Measurements from ENCODE around the gene AMOTL1.

Gene AMOTL1

DNA sequence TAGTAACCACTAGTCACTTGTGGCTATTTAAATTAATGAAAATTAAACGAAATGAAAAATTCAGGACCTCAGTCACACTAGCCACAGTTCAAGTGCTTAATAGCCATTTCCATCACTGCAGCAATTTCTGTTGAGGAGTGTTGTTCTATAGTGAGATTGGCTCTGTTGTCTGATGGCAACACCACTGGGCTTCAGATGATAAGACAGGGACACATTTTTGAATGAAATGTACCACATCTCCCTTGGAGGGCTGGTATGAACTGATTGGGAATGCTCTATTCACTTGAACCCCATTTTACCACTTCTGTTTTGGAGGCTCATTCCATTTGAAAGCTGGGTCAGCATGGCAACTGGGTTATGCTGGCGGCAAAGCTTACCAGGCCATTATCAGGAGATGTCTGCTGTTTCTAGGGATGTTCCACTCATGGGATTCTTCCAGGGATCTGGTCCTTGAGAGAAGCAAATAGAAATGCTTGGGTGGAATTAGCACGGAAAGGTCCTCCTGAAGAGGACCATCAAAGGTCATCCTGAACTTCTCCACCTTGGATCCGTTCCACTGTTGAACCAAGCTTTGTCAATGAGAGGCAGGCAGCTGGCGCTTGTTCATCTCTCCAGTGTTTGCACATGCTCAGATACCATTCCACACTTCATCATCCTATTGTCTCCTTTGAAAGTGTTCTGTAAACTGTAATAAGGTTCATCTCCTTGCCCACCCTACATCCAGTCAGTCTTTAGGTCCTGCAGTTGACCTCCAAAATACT lies 7.6 kb downstream of the AMOTL1 start:
- ChIA-PET CTCF (interaction anchor here (0.7 to 2.3 kb wide), 8 partner anchors 10 to 270 kb away, joined by 3 to 22 read pairs (median 4); no protein-coding TSS in a partner anchor), POLR2A (interaction anchor here (1.3 kb wide), 1 partner anchor 19 kb away, joined by 5 read pairs; no protein-coding TSS in a partner anchor)
- DNase-seq (ENCODE audit: low read depth, low spot score), result no peak
- TF ChIP-seq, protein P1, sequence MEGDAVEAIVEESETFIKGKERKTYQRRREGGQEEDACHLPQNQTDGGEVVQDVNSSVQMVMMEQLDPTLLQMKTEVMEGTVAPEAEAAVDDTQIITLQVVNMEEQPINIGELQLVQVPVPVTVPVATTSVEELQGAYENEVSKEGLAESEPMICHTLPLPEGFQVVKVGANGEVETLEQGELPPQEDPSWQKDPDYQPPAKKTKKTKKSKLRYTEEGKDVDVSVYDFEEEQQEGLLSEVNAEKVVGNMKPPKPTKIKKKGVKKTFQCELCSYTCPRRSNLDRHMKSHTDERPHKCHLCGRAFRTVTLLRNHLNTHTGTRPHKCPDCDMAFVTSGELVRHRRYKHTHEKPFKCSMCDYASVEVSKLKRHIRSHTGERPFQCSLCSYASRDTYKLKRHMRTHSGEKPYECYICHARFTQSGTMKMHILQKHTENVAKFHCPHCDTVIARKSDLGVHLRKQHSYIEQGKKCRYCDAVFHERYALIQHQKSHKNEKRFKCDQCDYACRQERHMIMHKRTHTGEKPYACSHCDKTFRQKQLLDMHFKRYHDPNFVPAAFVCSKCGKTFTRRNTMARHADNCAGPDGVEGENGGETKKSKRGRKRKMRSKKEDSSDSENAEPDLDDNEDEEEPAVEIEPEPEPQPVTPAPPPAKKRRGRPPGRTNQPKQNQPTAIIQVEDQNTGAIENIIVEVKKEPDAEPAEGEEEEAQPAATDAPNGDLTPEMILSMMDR (IDR thresholded peaks at IDR 0.05; ENCODE audit: insufficient read depth, low read length, missing control alignments), result no peak
- H3K4me3 ChIP-seq (ENCODE audit: low read depth, low read length), result no peak overlapping the region

DNA sequence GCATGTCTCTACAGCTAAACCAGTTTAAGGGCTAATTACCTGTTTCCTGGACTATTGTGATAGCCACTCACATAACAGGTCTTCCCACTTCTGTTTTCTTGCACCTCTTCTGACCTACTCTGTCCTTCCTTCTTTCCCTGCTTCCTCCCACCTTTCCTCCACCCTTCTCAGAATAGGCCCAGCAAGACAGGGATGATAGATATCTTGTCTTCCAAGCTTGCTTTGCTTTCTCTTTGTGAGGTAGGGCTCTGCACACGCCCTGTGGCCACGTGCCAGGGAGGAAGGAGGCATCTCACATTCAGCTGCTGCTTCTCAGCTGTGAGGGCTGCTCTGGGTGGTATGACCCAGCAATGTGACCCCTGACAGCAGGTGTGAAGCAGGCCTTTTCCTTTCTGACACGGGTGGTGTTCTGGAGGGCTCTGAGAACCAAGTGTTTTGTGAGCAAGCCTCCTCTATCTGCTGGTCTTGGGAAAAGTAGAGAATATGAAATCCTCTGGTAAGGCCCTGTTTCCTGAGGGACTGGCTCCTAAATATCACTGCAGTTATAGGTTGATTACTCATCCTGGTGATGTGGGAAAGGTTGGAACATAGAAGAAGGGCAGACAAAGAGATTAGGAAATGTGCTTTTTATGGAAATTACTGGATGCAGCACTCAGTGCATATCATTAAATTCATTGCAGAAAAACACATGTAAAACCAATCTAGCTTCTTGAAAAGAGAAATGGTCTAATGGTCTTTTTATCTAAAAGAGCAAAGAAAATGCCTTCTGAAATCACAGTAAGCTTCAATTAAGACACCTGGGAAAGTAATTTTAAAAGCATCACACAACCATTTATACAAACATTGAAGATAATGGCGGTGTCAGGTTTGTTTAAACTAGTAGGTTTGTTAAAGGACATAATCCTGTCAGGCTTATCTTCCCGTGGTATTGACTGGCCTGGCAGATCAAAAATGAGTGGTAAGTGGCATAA lies 8.5 kb downstream of the AMOTL1 start:
- CTCF ChIA-PET, result interaction anchor here (0.8 to 2.3 kb wide), 4 partner anchors 9 to 154 kb away, joined by 3 to 10 read pairs (median 6); no protein-coding TSS in a partner anchor

DNA sequence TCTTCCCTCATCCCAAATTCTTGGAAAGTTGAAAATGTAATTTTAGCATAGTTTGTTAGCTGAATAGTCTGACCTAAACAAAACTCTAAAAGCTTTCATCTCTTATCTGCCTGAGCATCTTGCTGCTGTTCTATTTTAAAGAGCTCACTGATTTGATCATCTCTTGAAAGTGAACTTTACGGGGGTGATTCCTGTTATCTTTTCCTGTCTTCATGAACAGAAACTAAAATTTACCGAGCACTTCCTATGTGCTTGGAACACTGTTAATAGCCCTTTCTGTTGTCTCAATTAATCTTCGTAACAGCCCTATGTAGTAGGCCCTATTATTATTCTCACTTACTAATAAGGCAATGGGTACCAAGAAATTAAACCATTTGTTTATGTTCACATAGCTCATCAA lies 12.3 kb downstream of the AMOTL1 start:
- no peak overlapping the region for H3K4me3 ChIP-seq (ENCODE audit: low read depth, low read length)
- POLR2A ChIA-PET, result no interaction called here
- DNase-seq (ENCODE audit: low read depth, low spot score), result no peak
- CTCF ChIA-PET, result interaction anchor here (0.8 to 1.0 kb wide), 3 partner anchors 8 to 18 kb away, joined by 3 to 4 read pairs (median 3); no protein-coding TSS in a partner anchor
- TF ChIP-seq, protein P1 (IDR thresholded peaks at IDR 0.05; ENCODE audit: insufficient read depth, low read length, missing control alignments), result no peak

More for the DNA sequence above, 8.5 kb downstream of the AMOTL1 start:
- DNase-seq (ENCODE audit: low read depth, low spot score), result no peak
- H3K4me3 ChIP-seq (ENCODE audit: low read depth, low read length), result no peak overlapping the region; the same call in 1 of the 2 replicates
- TF ChIP-seq, protein P1 (IDR thresholded peaks at IDR 0.05; ENCODE audit: insufficient read depth, low read length, missing control alignments), result no peak
- POLR2A ChIA-PET, result interaction anchor here (1.3 kb wide), 1 partner anchor 18 kb away, joined by 5 read pairs; no protein-coding TSS in a partner anchor

DNA sequence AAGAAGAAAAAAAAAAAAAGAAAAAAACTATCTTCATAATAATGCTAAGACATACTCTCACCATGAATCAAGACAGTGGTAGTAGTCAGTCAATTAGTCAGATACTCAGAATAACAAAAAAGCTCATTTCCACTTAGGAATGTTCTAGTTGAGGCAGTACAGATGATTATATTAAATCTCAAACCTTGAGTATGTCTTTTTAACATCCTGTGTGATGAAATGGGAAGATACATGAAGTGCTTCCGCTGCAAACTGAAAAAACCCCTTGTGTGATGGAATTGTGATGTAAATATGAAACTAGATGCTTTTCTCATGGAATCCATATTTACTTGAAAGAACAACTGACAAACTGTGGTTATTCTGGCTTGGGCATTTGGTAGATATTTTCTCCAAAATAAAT lies 13.7 kb downstream of the AMOTL1 start:
- TF ChIP-seq, protein P1 (IDR thresholded peaks at IDR 0.05; ENCODE audit: insufficient read depth, low read length, missing control alignments), result no peak
- DNase-seq (ENCODE audit: low read depth, low spot score), result no peak
- ChIA-PET POLR2A (interaction anchor here (0.9 to 1.0 kb wide), 2 partner anchors 12 to 13 kb away, joined by 4 read pairs; partner anchors contain the start of gene AMOTL1), CTCF (interaction anchor here (0.7 kb wide), 1 partner anchor 356 kb away, joined by 3 read pairs; no protein-coding TSS in a partner anchor)
- no peak overlapping the region for H3K4me3 ChIP-seq (ENCODE audit: low read depth, low read length)

DNA sequence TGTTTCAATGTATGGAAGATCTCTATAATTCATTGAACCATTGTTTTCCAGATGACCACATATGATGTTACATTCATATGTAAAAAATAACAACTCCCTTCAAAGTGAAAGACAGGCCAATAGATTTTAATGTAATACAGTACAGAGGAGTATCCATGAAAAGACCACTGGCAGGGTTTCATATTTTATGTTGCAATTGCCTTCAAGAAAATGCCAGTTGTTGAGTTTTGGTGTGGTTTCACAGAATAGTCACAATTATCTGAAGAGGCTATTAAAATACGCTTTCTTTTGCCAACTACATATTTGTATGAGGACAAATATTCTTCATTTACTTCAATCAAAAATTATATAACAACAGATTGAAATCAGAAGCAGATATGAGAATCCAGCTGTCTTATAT lies 14.3 kb downstream of the AMOTL1 start:
- no peak overlapping the region for H3K4me3 ChIP-seq (ENCODE audit: low read depth, low read length)
- ChIA-PET POLR2A (interaction anchor here (1.0 kb wide), 1 partner anchor 14 kb away, joined by 4 read pairs; the partner anchor contains the start of gene AMOTL1), CTCF (interaction anchor here (5.2 kb wide), 1 partner anchor 13 kb away, joined by 35 read pairs; no protein-coding TSS in a partner anchor)
- DNase-seq (ENCODE audit: low read depth, low spot score), result no peak
- TF ChIP-seq, protein P1 (IDR thresholded peaks at IDR 0.05; ENCODE audit: insufficient read depth, low read length, missing control alignments), result no peak

All from AG04449 (cell line).